ENCODE data around the gene LGALS12.

GRCh38 chr11:63553759-63554158 is 47.9 kb downstream of the LGALS12 start:
- no peak for TF ChIP-seq EZH2 (IDR thresholded peaks at IDR 0.05; ENCODE audit: borderline replicate concordance, low read depth, low read length, severe bottlenecking)
- TF ChIP-seq CTCF (IDR thresholded peaks at IDR 0.05; ENCODE audit: borderline replicate concordance, extremely low read depth, low read length, poor library complexity, severe bottlenecking): no peak

All from DND-41 (cell line).